GM12872 (cell line): ENCODE data around the gene JUND.

Experiments used
- CTCF ChIP-seq: IDR thresholded peaks from 3 replicates; pipeline ENCODE4 v1.5.1; 2011; ENCODE audit warnings: low read depth, mild to moderate bottlenecking, low read length, moderate library complexity; ENCODE audit not compliant: insufficient read depth

JUND gene

GRCh38 chr19:18274781-18275356 is 6.6 kb downstream of the JUND start:
- no peak for TF ChIP-seq CTCF

DNA sequence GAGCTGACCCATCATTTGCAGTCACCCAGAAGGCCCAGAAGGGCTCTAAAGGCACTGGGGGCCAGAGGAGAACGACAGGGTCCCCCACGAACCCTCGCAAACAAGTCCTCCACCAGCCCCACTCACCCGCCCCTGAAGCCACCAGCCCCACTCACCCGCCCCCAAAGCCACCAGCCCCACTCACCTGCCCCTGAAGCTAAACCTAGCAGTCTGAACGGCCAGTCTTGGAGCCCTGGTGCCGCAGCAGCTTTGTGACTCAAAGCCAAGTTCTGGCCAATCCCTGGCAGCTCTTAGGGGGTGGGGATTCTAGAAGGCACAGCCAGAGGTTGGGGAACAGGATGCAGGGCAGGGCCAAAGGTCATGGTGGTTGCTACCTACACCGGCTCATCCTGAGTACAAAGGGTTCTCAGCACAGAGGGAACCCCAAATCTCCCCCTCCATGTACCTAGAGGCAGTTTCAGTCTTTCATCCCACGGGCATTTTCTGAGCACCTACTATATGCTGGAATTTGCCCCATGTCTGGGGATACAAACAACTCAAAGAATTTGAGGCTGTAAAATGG is 7.1 kb downstream of the JUND start, which contains the start of gene IQCN:
Gene IQCN (minus strand): TSS at position 234 of the 562 bp plus-strand sequence. CDS start 4,974 bp downstream, outside the sequence.
- TF ChIP-seq CTCF = no peak

DNA sequence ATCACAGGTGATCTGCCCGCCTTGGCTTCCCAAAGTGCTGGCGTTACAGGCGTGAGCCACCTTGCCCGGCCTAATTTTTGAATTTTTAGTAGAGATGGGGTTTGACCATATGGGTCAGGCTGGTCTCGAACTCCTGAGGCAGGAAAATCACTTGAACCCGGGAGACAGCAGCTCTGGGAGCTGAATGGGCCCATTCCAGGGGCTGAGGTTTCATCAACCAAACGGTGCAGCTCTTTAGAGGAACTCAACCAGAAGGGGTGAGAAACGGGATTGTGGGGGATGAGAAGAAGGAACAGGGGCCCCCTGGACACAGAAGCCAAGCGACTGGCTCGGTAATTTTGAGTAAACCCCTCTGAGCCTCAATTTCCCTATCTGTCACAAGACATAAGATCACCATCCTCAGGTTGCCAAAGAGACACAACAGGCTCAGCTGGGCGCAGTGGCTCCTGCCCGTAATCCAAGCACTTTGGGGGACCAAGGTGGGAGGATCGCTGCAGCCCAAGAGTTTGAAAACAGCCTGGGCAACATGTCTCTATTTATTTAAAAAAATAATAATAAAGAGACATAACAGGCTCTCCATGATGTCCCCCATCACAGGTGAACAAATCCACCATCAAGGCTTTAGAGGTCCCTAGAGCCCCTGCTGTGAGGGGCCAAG is 7.7 kb downstream of the JUND start:
- no peak for TF ChIP-seq CTCF

GRCh38 chr19:18271433-18271841 is 10.0 kb downstream of the JUND start:
- no peak for TF ChIP-seq CTCF

DNA sequence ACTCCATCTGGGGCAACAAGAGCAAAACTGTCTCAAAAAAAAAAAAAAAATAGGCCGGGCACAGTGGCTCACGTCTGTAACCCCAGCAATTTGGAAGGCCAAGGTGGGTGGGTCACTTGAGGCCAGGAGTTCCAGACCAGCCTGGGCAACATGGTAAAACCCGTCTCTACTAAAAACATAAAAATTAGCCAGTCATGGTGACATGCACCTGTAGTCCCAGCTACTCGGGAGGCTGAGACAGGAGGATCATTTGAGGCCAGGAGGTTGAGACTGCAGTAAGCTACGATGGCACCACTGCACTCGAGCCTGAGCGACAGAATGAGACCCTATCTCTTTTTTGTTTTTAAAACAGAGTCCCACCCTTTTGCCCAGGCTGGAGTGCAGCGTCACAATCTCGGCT is 11.1 kb downstream of the JUND start:
- TF ChIP-seq CTCF = no peak

- no peak for TF ChIP-seq CTCF
These were observed 12.2 kb downstream of the JUND start for GRCh38 chr19:18269070-18269723.

- TF ChIP-seq CTCF = no peak
These were observed 14.4 kb downstream of the JUND start for GRCh38 chr19:18266771-18267686.
